Iris pigment epithelial cell (primary cell): ENCODE data around the gene CIAPIN1.
A peak's percentile ranks its signal among the peaks of the same experiment; 100 is the strongest.
"Not testable (repeated sequence)": the region's sequence is repeated elsewhere in the genome, so short reads cannot be mapped to it uniquely, and the experiment has no call there.

Experiments
- DNase-seq: peaks from one replicate; pipeline ENCODE4 v3.0.0-alpha.2; 2011; ENCODE audit warnings: low read depth

Gene CIAPIN1

DNA sequence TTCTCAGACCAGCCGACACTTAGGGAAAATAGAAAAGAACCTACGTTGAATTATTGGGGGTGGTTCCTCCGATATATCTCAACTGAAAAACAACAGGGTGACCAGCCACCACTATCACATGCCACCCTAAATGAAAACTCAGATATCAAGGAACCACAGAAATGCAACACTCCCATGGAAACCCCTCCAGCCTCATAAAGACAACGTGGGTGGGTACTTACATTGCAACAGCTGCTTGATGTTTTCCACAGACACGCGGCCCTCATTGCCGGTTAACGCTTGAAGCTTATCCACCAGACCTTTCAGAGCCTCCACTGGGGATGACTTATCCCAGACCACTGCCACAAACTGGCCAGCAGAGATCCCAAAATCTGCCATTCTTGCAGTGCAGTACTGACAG lies 6.6 kb downstream of the CIAPIN1 start:
- not testable (repeated sequence) for DNase-seq

DNA sequence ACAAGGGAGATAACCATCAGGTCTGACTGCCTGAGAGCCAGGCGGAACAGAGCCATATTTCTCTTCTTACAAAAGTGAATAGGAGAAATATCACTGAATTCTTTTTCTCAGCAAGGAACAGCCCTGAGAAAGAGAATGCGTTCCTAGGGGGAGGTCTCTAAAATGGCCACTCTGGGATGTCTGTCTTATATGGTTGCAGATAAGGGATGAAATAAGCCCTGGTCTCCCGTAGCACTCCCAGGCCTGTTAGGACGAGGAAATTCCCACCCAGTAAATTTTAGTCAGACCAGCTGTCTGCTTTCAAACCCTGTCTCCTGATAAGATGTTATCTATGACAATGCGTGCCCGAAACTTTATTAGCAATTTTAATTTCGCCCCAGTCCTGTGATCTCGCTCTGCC lies 7.2 kb downstream of the CIAPIN1 start:
- DNase-seq: not testable (repeated sequence)

DNA sequence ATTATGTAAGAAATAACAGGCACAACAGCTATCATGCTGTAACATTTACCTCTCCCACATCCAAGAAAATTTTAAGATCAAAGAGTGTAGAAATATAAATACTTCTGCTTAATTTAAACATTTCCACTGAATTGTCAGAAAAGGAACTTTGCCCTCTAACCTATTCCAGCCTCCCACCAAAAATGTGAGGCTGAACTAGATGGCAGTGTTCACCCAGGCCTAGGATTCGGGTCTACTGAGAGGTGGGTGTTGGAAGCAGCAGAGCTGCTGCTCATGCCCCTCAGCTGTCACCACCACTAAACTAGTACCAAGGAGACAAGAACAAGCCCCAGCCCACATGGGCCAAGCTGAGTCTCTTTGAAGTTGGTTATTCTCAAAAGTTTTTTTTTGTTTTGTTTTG lies 11.3 kb downstream of the CIAPIN1 start:
- no peak for DNase-seq

DNA sequence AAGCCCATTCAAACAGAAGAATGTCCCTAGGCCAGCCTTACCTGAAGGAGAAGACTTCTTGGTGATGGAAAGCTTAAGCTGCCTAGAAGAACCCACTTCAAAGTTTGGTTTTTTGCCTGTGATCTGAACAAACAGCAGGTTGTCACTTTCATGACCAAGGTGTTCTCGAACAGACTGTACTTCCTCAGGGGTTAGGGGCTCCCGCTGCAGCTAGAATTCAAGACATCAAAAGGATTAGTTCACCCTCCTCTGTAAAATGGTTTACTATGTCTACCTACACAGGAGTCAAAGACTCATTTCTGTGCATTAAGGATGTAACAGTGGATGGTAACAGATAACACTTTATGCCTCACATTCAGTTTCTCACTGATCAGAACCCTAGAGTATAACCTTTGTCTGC lies 13.2 kb downstream of the CIAPIN1 start:
- no peak for DNase-seq

DNA sequence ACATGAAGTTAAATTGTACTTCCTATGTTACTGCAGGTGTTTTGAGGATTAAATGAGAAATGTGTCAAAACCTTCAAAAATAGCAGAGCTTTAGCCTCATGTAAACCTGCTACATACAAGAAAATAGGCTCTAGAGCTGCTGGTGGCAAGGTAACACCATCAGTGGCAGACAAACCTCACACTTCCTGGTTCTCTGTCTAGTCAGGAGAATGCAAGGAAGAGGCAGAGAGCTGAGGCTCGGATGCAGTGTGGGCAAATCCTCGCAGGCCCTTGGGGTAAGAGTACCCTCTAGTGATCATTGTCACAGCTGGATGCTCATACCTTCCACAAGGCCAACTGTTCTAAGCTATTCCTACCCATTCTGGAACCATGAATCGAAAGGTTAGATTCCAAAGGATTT lies 14.2 kb downstream of the CIAPIN1 start:
- no peak for DNase-seq

DNA sequence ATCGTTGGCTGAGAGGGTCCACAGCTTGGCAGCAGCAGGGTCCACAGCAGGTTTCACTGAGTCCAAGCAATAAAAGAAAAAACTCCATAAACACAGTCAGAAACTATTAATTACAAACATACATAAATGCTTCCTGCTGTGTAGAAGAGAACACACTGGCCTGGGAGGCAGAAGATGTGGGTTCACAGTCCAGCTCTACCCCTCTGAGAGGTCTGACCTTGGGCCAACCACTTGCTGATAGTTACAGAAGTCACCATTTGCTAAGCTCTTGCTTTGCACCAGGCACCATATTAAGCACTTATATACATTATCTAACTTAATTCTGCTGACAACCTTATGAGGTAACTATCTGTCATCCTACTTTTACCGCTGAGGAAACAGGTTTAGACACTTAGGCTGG lies 14.7 kb downstream of the CIAPIN1 start:
- DNase-seq: no peak

DNA sequence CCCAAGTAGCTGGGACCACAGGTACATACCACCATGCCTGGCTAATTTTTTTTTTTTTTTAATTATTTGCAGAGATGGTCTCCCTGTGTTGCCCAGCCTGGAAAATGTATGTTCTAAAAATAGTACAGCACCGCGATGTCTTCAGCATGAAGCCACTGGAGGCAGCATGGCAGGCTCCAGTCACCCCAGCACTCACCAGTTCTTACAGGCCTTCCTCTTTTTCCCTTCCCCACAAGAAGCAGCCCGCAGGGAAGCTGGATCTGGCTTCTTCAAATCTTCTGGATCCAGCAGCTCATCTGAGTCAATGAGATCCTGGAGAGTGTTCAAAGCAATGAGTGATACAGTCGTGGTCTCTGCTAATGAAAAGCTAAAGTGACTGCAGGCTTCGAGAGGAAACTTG lies 16.2 kb downstream of the CIAPIN1 start:
- no peak for DNase-seq

DNA sequence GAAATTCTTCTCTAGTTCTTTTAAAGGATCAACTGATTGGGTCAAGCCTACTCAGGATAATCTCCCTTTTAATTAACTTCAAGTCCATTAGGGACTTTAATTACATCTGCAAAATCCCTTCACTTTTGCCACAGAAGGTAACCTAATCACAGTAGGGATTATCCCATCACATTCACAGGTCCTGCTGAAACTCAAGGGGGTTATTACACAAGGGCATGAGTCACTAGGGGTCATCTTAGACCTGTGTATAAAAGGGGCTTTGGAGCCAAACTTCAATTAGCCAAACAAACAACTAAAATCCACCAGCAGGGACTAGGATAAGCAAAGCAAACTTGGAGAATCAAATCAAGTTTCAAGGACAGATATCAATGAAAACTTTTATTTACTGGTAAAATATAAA lies 19.4 kb downstream of the CIAPIN1 start:
- peak; percentile 23 for DNase-seq

DNA sequence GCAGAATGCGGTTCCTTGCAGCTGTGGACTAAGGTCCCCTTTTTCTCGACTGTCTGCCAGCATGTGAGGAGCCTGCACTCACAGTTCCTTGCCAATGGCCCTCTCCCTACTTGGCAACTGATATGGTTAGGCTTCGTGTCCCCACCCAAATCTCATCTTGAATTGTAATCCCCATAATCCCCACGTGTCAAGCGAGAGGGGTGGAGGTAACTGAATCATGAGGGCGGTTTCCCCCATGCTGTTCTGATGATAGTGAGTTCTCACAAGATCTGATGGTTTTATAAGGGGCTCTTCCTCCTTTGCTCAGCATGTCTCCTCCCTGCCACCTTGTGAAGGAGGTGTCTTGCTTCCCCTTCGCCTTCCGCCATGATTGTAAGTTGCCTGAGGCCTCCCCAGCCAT lies 19.9 kb downstream of the CIAPIN1 start:
- no peak for DNase-seq

DNA sequence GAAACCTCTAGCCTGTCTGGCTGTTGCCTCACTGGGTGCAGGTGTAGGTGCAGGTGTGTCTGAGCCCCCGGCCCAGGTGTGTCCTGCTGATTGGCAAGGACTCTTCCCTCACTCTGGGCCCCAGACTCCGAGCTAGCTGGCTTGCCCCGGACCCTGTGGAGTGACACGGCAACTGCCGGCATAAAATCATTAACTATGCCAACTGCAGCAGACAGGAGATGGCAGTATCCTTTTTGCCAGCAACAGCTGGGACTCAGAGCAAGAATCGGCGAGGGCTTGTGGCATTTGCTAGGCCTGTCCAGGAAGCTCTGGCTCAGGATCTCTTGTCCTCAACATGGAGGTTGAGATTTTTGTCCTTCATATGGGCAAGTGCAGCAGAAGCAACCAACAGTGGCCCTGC lies 20.8 kb downstream of the CIAPIN1 start:
- DNase-seq: no peak

DNA sequence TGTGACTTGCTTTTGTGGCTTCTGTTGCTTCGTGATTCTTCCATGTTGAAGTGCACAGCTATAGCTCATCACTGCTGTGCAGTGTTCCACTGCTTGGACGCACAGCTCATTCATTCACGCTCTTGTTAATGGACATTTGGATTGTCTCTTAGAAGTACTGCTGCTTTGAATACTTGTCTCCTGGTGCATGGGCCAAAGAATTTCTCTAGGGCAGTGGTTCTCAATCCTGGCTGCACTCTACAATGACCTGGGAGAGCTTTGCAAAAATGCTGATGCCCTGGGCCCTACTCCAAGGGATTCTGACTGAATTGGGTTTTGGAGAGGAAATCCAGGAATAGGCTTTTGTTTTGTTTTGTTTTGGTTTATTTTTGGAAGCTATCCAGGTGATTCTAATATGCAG lies 22.6 kb downstream of the CIAPIN1 start:
- DNase-seq: no peak

DNA sequence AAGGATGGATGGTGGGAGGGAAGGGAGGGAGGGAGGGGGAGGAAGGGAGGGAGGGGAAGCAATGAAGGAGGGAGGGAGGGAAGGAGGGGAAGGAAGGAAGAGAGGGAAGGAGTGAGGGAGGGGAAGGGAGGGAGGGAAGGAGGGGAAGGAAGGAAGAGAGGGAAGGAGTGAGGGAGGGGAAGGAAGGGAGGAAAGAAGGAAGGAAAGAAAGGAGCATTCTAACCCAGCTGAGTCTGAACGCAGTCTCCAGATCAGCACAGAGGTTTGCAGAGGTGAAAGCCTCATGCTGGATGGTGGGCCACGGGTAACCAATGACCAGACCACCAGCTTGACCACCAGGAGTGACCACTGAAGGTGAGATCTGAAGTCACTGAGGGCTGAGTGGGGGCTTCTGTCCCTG lies 24.0 kb downstream of the CIAPIN1 start:
- no peak for DNase-seq

DNA sequence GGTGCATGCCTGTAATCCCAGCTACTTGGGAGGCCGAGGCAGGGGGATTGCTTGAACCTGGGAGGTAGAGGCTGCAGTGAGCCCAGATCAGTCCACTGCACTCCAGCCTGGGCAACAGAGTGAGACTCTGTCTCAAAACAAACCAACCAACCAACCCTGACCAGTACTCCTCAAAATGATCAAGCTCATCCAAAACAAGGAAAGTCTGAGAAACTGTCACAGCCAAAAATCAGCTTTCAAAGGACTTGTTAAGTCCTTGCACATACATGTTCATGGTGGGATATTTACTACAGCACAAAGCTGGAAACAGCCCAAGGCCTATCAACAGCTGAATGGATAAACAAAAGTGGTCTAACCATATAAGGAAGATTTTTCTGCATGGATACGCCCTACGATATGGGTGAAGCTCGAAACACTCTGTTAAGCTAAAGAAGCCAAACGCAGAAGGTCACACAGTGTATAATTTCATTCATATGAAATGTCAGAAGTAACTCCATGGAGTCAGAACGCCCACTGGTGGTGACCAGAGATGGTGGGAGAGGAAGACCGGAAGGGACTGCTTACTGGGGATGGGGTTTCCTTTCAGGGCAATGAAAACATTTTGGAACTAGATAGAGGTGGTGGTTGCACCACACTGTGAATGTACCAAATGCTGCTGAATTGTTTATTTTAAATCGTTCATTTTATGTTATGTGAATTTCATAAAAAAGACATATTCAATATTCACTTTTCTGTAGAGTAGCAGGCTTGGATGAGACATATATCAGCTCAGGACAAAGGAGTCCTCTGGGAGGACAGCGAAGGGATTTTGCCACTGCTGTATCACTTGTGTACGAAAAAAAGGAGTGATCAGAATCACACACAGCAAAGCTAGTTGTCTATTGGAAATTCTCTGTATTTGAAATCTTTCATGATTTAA lies 24.9 kb downstream of the CIAPIN1 start:
- peak; percentile 65 for DNase-seq

DNA sequence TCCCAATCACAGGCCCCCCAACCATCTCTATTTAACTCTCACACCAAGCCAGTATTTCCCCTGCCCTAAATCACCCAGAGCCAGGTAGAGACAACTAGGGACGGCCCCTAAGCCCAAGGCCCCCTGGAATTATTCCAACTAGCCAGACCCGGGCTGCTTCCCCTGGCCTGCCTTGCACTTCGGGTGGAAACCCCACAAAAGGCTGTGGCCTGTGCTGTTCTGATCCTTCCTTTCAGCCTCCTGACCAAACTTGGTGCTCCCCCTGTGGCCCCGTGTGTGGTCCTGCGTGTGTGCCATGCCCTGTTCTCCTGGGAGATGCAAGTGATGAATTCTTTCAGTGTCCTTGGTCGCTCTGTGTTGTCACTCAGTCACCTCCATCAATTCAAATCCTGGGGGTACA lies 27.7 kb downstream of the CIAPIN1 start:
- no peak for DNase-seq

DNA sequence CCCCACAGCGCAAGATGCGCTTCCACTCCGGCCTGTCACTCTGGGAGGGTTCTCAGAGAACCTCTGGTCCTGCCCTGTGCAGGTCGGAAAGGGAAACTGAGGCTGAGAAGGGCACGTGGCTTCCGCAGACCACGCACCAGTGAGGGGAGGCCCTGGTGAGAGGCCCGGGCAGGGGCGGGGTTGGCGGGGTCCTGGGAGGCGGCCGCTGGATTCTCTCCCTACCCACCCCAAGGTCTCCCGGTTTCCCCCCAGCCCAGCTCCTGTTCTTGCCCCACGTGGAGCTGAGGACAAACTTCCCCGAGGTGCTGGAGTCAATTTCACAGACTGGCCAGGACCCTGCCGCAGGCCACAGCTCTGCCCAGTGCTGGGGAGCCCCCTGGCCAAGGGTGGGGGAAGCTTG lies 31.1 kb downstream of the CIAPIN1 start:
- DNase-seq: no peak

DNA sequence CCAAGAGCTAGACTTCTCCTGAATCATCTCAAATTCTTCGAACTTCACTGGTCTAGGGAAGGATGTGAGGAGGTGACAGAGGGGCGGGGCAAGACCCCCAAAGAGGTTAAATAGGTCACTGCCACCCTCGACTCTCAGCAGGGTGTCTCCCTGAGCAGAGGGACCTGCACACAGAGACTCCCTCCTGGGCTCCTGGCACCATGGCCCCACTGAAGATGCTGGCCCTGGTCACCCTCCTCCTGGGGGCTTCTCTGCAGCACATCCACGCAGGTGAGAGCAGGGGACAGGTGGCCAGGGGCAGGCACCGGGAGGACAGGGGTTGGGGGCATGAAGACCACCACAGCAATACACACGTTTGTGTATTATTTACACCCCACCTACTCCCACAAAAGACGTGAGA lies 33.5 kb downstream of the CIAPIN1 start:
- DNase-seq: no peak

DNA sequence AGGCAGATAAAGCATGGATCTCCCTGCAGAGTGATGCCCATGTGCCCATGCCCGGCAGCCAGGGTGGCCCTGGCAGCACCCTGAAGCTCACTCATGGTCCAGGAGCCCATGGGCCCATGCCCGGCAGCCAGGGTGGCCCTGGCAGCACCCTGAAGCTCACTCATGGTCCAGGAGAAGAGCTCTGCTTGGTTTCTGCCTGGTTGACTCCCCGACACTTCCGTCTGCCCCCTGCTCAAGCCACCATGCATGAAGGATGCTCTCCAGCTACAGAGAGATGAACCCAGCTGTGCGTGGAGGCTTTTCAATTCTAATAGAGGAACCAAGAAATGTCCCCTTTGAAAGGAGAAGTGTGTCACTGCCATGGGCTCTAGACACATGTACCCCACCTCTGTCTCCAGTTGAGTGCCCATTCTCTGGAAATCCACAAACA lies 33.9 kb downstream of the CIAPIN1 start:
- no peak for DNase-seq

DNA sequence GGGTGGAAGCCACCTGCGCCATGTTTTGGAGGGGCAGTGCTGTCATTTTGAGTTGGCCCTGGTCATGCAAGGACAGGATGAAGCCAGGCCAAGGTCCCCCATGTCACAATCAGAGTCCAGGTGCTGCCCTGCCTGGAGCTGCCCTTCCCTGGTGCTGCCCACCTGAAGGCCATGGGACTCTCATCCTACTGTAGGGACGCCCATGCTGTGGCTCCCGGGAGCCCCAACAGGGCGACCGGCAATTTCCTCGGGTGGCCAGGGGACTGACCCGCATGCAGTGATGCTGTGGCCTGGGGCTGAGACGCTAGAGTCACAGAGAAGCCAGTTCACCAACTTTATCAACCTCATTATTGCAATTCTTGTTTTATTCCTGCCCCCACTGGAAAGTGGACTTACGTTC lies 34.6 kb downstream of the CIAPIN1 start:
- DNase-seq: no peak

DNA sequence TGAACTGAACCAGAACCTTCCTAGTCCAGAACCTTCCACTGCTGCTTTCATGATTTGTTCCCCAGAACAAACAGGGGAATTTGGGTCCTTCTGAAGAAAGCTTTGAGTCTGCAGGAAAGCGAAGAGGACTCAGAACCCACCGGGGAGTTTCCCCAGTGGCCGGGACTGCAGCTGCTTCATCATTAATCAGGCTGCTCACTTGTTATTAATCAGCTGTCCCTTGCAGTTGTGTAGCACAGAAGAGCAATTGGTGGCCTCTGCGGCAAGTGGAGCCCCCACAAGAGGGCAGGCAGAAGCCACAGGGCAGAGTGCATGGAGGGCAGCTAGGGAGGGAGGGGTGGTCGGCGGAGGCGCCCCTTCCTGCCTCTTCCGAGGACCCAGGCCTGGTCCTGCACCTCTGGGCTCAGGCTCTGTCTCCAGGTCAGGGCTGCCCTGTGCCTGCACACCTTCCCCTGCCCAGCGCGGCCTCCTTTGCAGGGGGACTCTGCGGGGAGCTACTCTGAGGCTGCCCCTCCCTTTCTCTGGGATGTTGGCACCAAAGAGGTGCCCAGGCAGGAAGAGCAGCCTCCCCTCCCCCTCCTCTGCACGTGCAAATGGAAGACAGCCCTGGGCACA lies 35.7 kb downstream of the CIAPIN1 start:
- DNase-seq: no peak

DNA sequence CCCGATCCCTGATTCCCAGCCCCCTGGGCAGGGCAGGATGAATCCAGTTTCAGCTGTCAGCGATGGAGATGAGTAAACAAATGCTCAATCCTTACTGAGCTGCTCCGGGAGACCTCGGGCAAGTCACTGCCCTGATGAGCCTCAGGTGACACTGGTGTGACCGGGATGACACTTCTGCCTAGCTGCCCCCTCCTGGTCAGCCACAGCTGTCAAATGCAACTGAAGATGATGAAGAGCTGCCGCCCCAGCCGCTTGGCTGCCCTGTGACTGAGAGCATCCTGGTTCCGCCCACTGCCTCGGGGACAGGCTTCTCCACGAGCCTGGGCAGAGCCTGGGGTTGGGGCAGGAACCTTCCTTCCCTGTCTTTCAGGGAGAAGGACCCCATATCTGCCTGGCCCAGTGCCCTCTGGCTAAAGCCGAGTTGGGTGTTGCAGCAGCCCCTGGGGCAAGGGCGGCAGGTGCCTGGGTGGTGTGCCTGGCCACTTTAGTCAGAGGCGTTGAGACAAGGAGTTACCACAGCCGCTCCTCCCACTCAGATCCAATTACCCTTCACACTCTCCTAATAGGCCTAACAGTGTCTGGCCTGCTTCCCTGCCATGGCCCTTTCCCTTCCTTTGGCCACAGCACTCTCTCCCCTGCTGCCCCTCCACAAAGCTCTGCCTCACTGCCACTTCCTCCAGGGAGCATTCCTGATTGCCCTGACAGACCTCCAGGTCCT lies 37.2 kb downstream of the CIAPIN1 start:
- DNase-seq: no peak

DNA sequence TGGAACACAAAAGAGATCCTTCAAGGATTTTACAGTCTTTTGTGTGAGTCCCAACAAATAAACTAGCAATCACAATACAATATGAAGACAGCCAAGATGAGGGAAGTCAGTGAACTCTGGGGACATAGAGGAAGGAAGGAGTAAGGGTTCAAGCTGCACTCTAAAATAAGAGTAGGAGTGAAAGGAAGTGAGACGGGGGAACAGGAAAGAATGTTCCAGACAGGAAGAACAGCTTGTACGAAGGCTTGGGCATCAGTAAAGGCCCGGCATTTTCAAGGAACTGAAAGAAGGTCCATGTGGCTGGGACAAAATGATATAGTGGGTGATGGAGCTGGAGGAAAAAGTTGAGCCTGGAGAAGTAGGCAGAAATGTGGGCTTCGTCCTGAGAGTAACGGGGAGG lies 38.1 kb downstream of the CIAPIN1 start:
- DNase-seq: no peak

DNA sequence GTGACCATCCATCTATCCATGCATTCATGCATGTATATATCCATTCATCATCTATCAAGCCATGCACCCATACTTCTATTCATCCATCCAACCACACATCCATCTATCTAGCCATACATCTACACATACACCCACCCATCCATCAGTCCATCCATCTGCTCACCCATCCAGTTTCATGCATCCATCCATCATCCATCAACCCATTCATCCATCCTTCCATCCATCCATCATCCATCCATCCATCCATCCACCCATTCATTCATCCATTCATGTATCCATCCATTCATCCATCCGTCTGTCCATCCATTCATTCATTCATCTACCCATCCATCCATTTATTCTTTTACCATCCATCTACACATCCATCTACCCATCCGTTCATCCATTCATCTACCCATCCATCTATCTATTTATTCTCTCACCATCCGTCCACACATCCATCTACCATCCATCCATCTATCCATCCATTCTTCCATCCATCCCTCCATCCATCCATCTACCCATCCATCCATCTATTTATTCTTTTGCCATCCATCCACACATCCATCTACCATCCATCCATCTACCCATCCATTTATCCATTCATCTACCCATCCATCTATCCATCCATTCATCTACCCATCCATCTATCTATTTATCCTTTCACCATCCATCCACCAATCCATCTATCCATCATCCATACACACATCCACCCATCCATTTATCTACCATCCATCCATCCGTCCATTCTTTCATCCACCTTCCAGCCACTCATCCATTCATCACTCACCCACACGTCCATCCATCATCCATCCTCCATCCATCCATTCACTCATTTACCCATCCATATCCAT lies 39.4 kb downstream of the CIAPIN1 start:
- DNase-seq: no peak
